Activated T-helper 1 cell treated with anti-CD3 and anti-CD28 coated beads, Interleukin-12 subunit alpha, Interleukin-12 subunit beta, Interleukin-2, Interleukin-4 antibody, amounts not matched to agents 30 ng/mL and 10 ng/mL and 1 ng/mL, durations not matched to agents 14 hours and 24 hours and 36 hours (primary cell): ENCODE data around the gene PRKG1. TPM values are rescaled to one million over a fixed set of nuclear protein-coding genes. Genes with fewer than 3 reads are reported as not detected.

Experiments
- DNase-seq: peaks from one replicate; pipeline ENCODE4 v3.0.0; 2021; ENCODE audit warnings: low spot score
- H3K27ac Mint-ChIP-seq: one replicate; pipeline ENCODE4 v1.8.0; 2021; ENCODE audit warnings: mild to moderate bottlenecking, mixed read lengths
- H3K27me3 Mint-ChIP-seq: one replicate; pipeline ENCODE4 v1.8.0; 2022; ENCODE audit warnings: mild to moderate bottlenecking, moderate library complexity, mixed read lengths; ENCODE audit not compliant: insufficient read depth
- H3K36me3 Mint-ChIP-seq: one replicate; pipeline ENCODE4 v1.8.0; 2021; ENCODE audit warnings: low read depth, mixed read lengths
- H3K4me1 Mint-ChIP-seq: one replicate; pipeline ENCODE4 v1.8.0; 2021; ENCODE audit warnings: low read depth, mixed read lengths
- H3K4me3 Mint-ChIP-seq: one replicate; pipeline ENCODE4 v1.8.0; 2021; ENCODE audit warnings: mild to moderate bottlenecking, moderate library complexity, mixed read lengths
- H3K9me3 Mint-ChIP-seq: one replicate; pipeline ENCODE4 v1.8.0; 2021; ENCODE audit warnings: mixed read lengths
- intact Hi-C: fragments of 100-400 bp; cut with micrococcal nuclease; formaldehyde crosslinking; loops from one replicate; pipeline ENCODE4 v1.15.1; 2024
- total RNA-seq: library from RNA; stranded (reverse); gene quantifications from 2 replicates; pipeline ENCODE4 v1.2.3, GENCODE V29; 2022

The PRKG1 gene
- not detected in 2 replicates for total RNA-seq

GRCh38 chr10:51074238-51075028 is at the start of gene PRKG1:
PRKG1 (plus strand) TSS chr10:51074487.
- no peak for DNase-seq
- H3K9me3 Mint-ChIP-seq, result no peaks in the 10 kb centered on the region
- H3K4me3 Mint-ChIP-seq, result peak within 1 kb of the TSS; percentile 60
- H3K36me3 Mint-ChIP-seq, result no peaks in the 10 kb centered on the region
- intact Hi-C loops, result no loop called here
- no peaks in the 10 kb centered on the region for H3K4me1 Mint-ChIP-seq
- no peak within 1 kb of the TSS for H3K27ac Mint-ChIP-seq
- peaks cover 42% of the 10 kb centered on the region for H3K27me3 Mint-ChIP-seq

GRCh38 chr10:51028420-51028819 is 45.9 kb upstream of the PRKG1 start:
- H3K9me3 Mint-ChIP-seq, result no peaks in the 10 kb centered on the region
- H3K27ac Mint-ChIP-seq, result no peak overlapping the region
- H3K36me3 Mint-ChIP-seq, result no peaks in the 10 kb centered on the region
- H3K4me3 Mint-ChIP-seq, result no peak overlapping the region
- no peak for DNase-seq
- H3K27me3 Mint-ChIP-seq, result peaks cover 3% of the 10 kb centered on the region
- intact Hi-C loops, result no loop called here
- H3K4me1 Mint-ChIP-seq, result no peaks in the 10 kb centered on the region

- DNase-seq, result no peak
- no peak overlapping the region for H3K4me3 Mint-ChIP-seq
- intact Hi-C loops, result no loop called here
- H3K9me3 Mint-ChIP-seq, result no peaks in the 10 kb centered on the region
- no peaks in the 10 kb centered on the region for H3K36me3 Mint-ChIP-seq
- no peaks in the 10 kb centered on the region for H3K4me1 Mint-ChIP-seq
- H3K27me3 Mint-ChIP-seq, result peaks cover 3% of the 10 kb centered on the region
- no peak overlapping the region for H3K27ac Mint-ChIP-seq
Observed at GRCh38 chr10:51029172-51029641, 45.1 kb upstream of the PRKG1 start.

GRCh38 chr10:51030480-51030879 is 43.8 kb upstream of the PRKG1 start:
- Mint-ChIP-seq H3K4me1 (no peaks in the 10 kb centered on the region), H3K4me3 (no peak overlapping the region), H3K27ac (no peak overlapping the region), H3K9me3 (no peaks in the 10 kb centered on the region), H3K27me3 (peaks cover 3% of the 10 kb centered on the region), H3K36me3 (no peaks in the 10 kb centered on the region)
- intact Hi-C loops, result no loop called here
- no peak for DNase-seq

- DNase-seq, result no peak
- no peak overlapping the region for H3K4me3 Mint-ChIP-seq
- H3K9me3 Mint-ChIP-seq, result no peaks in the 10 kb centered on the region
- peaks cover 1% of the 10 kb centered on the region for H3K27me3 Mint-ChIP-seq
- intact Hi-C loops, result no loop called here
- H3K27ac Mint-ChIP-seq, result no peak overlapping the region
- no peaks in the 10 kb centered on the region for H3K4me1 Mint-ChIP-seq
- H3K36me3 Mint-ChIP-seq, result no peaks in the 10 kb centered on the region
Observed at GRCh38 chr10:51031950-51032349, 42.3 kb upstream of the PRKG1 start.

- no peaks in the 10 kb centered on the region for H3K36me3 Mint-ChIP-seq
- no peak for DNase-seq
- intact Hi-C loops, result no loop called here
- H3K4me3 Mint-ChIP-seq, result no peak overlapping the region
- H3K27ac Mint-ChIP-seq, result no peak overlapping the region
- H3K9me3 Mint-ChIP-seq, result no peaks in the 10 kb centered on the region
- no peaks in the 10 kb centered on the region for H3K27me3 Mint-ChIP-seq
- H3K4me1 Mint-ChIP-seq, result no peaks in the 10 kb centered on the region
Observed at GRCh38 chr10:51034769-51035168, 39.5 kb upstream of the PRKG1 start.

- Mint-ChIP-seq H3K36me3 (no peaks in the 10 kb centered on the region), H3K4me1 (no peaks in the 10 kb centered on the region), H3K9me3 (no peaks in the 10 kb centered on the region), H3K27ac (no peak overlapping the region), H3K4me3 (no peak overlapping the region), H3K27me3 (no peaks in the 10 kb centered on the region)
- no peak for DNase-seq
- intact Hi-C loops, result no loop called here
Observed at GRCh38 chr10:51035344-51035743, 38.9 kb upstream of the PRKG1 start.

GRCh38 chr10:51045871-51046270 is 28.4 kb upstream of the PRKG1 start:
- no peaks in the 10 kb centered on the region for H3K9me3 Mint-ChIP-seq

GRCh38 chr10:51046654-51047053 is 27.6 kb upstream of the PRKG1 start:
- Mint-ChIP-seq H3K4me1 (no peaks in the 10 kb centered on the region), H3K4me3 (no peak overlapping the region), H3K27ac (no peak overlapping the region), H3K36me3 (no peaks in the 10 kb centered on the region), H3K27me3 (no peaks in the 10 kb centered on the region), H3K9me3 (no peaks in the 10 kb centered on the region)
- no peak for DNase-seq
- intact Hi-C loops, result no loop called here

More at GRCh38 chr10:51045871-51046270, 28.4 kb upstream of the PRKG1 start:
- no peaks in the 10 kb centered on the region for H3K4me1 Mint-ChIP-seq
- H3K27me3 Mint-ChIP-seq, result no peaks in the 10 kb centered on the region
- H3K4me3 Mint-ChIP-seq, result no peak overlapping the region
- no peak overlapping the region for H3K27ac Mint-ChIP-seq
- no peaks in the 10 kb centered on the region for H3K36me3 Mint-ChIP-seq
- intact Hi-C loops, result no loop called here
- no peak for DNase-seq

GRCh38 chr10:51047857-51048256 is 26.4 kb upstream of the PRKG1 start:
- intact Hi-C loops, result no loop called here
- H3K4me1 Mint-ChIP-seq, result no peaks in the 10 kb centered on the region
- no peaks in the 10 kb centered on the region for H3K9me3 Mint-ChIP-seq
- no peaks in the 10 kb centered on the region for H3K27me3 Mint-ChIP-seq
- H3K4me3 Mint-ChIP-seq, result no peak overlapping the region
- H3K27ac Mint-ChIP-seq, result no peak overlapping the region
- no peaks in the 10 kb centered on the region for H3K36me3 Mint-ChIP-seq
- DNase-seq, result no peak

- H3K4me3 Mint-ChIP-seq, result no peak overlapping the region
- H3K4me1 Mint-ChIP-seq, result no peaks in the 10 kb centered on the region
- H3K9me3 Mint-ChIP-seq, result no peaks in the 10 kb centered on the region
- H3K27ac Mint-ChIP-seq, result peak overlapping the region; percentile 40
- intact Hi-C loops, result no loop called here
- no peaks in the 10 kb centered on the region for H3K36me3 Mint-ChIP-seq
- DNase-seq, result no peak
- no peaks in the 10 kb centered on the region for H3K27me3 Mint-ChIP-seq
Observed at GRCh38 chr10:51048792-51049191, 25.5 kb upstream of the PRKG1 start.

GRCh38 chr10:51052163-51052562 is 22.1 kb upstream of the PRKG1 start:
- no peaks in the 10 kb centered on the region for H3K27me3 Mint-ChIP-seq
- DNase-seq, result no peak
- no peak overlapping the region for H3K4me3 Mint-ChIP-seq
- H3K27ac Mint-ChIP-seq, result no peak overlapping the region
- no peaks in the 10 kb centered on the region for H3K36me3 Mint-ChIP-seq
- no peaks in the 10 kb centered on the region for H3K4me1 Mint-ChIP-seq
- H3K9me3 Mint-ChIP-seq, result no peaks in the 10 kb centered on the region
- intact Hi-C loops, result no loop called here

- Mint-ChIP-seq H3K27ac (no peak overlapping the region), H3K36me3 (no peaks in the 10 kb centered on the region), H3K4me3 (no peak overlapping the region), H3K4me1 (no peaks in the 10 kb centered on the region), H3K27me3 (peaks cover 3% of the 10 kb centered on the region), H3K9me3 (no peaks in the 10 kb centered on the region)
- DNase-seq, result no peak
- intact Hi-C loops, result no loop called here
Observed at GRCh38 chr10:51057925-51058324, 16.4 kb upstream of the PRKG1 start.

GRCh38 chr10:51063166-51063565 is 11.1 kb upstream of the PRKG1 start:
- intact Hi-C loops, result no loop called here
- no peaks in the 10 kb centered on the region for H3K9me3 Mint-ChIP-seq
- DNase-seq, result no peak
- no peaks in the 10 kb centered on the region for H3K36me3 Mint-ChIP-seq
- H3K4me3 Mint-ChIP-seq, result no peak overlapping the region
- H3K27ac Mint-ChIP-seq, result no peak overlapping the region
- H3K4me1 Mint-ChIP-seq, result no peaks in the 10 kb centered on the region
- H3K27me3 Mint-ChIP-seq, result peaks cover 11% of the 10 kb centered on the region
